Stimulated activated CD4-positive, alpha-beta T cell treated with anti-CD3 and anti-CD28 coated beads, TNF-alpha, amount 100 ng/mL, for 24 hours (primary cell): ENCODE results near the gene MCF2L.

ENCODE experiments used
- DNase-seq, 3 experiments: peaks; one replicate each; pipeline ENCODE4 v3.0.0-alpha.2; 2020; ENCODE audit warnings: low read depth in 3 of 3

The MCF2L gene

DNA sequence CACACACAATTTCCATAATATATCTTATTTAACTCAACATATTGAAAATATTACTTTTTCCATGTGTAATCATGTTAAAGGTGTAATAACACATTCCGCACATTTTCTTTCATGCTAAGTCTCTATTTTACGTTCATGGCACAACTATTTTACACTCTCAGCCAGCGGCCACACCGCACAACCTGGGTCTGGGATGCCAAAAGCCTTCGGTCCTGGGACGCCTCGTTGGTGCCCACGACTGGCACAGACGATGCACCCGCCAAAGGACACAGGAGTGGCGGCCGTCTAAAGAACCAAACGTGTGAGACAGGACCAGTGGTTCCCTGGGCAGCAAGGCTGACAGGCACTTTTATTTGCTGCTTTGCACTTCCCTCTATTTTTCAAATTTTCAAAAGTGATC is 179.4 kb downstream of the MCF2L start:
- DNase-seq, result no peak

DNA sequence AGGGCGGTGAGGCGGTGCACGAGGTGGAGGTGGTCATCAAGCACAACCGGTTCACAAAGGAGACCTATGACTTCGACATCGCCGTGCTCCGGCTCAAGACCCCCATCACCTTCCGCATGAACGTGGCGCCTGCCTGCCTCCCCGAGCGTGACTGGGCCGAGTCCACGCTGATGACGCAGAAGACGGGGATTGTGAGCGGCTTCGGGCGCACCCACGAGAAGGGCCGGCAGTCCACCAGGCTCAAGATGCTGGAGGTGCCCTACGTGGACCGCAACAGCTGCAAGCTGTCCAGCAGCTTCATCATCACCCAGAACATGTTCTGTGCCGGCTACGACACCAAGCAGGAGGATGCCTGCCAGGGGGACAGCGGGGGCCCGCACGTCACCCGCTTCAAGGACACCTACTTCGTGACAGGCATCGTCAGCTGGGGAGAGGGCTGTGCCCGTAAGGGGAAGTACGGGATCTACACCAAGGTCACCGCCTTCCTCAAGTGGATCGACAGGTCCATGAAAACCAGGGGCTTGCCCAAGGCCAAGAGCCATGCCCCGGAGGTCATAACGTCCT is 180.0 kb downstream of the MCF2L start:
- DNase-seq, result no peak
